Epithelial cell of proximal tubule (primary cell): ENCODE measurements around the gene DST. TPM values are rescaled to one million over a fixed set of nuclear protein-coding genes. Genes with fewer than 3 reads are reported as not detected.

Source experiments
- DNase-seq: peaks from one replicate; pipeline ENCODE4 v3.0.0-alpha.2; 2011; ENCODE audit warnings: low read depth
- H3K4me3 ChIP-seq: 2 replicates; pipeline ENCODE4 v1.5.1; 2011; ENCODE audit warnings: low read depth, mild to moderate bottlenecking, low read length
- CTCF ChIP-seq: conservative IDR thresholded peaks from 2 replicates; pipeline ENCODE4 v1.5.1; 2012; ENCODE audit warnings: low read depth, mild to moderate bottlenecking, low read length
- total RNA-seq: library from RNA; depleted of rRNA; stranded (reverse); fragments of >200 nt; gene quantifications from 2 replicates; pipeline ENCODE4 v1.2.3, GENCODE V29; 2015

The DST gene
- total RNA-seq, 1 donor from 2014 or later, result 97.7 TPM

GRCh38 chr6:56688521-56688920, 45.8 kb upstream of the DST start:
- no peak for DNase-seq
- no peak overlapping the region for H3K4me3 ChIP-seq
- TF ChIP-seq CTCF, result no peak

- no peak for DNase-seq
- no peak for TF ChIP-seq CTCF
- H3K4me3 ChIP-seq, result no peak overlapping the region
Observed at GRCh38 chr6:56687551-56687950, 44.9 kb upstream of the DST start.

GRCh38 chr6:56686429-56686828, 43.7 kb upstream of the DST start:
- DNase-seq, result no peak
- TF ChIP-seq CTCF, result no peak
- no peak overlapping the region for H3K4me3 ChIP-seq

- no peak for TF ChIP-seq CTCF
- DNase-seq, result no peak
- H3K4me3 ChIP-seq, result no peak overlapping the region
Observed at GRCh38 chr6:56685994-56686393, 43.3 kb upstream of the DST start.

- TF ChIP-seq CTCF, result no peak
- no peak overlapping the region for H3K4me3 ChIP-seq
Observed at GRCh38 chr6:56685102-56685733, 42.5 kb upstream of the DST start.

GRCh38 chr6:56684342-56685101, 41.8 kb upstream of the DST start:
- TF ChIP-seq CTCF, result no peak
- no peak for DNase-seq
- H3K4me3 ChIP-seq, result no peak overlapping the region

More at GRCh38 chr6:56685102-56685733, 42.5 kb upstream of the DST start:
- no peak for DNase-seq
